Measurements from ENCODE around the gene NUS1. TPM values are rescaled to one million over a fixed set of nuclear protein-coding genes. Genes with fewer than 3 reads are reported as not detected.

NUS1 gene
- total and polyA plus RNA-seq, 2 of the 13 experiments (the other 11 are each of a cell fraction or from before 2014, with no cell fraction given): 18.3 to 18.6 TPM

- no peak for TF ChIP-seq DBP (CRISPR knock-in tag; IDR thresholded peaks at IDR 0.05; ENCODE audit: not compliant biosample characterization)
- TF ChIP-seq ZNF274 (CRISPR knock-in tag; IDR thresholded peaks at IDR 0.05): peak; percentile 51
- TF ChIP-seq ZNF614 (CRISPR knock-in tag; IDR thresholded peaks at IDR 0.05; ENCODE audit: borderline replicate concordance): peak; percentile 93; the same call in 1 of the 2 replicates
- no peak for TF ChIP-seq ZFP82 (CRISPR knock-in tag; IDR thresholded peaks at IDR 0.05; ENCODE audit: borderline replicate concordance)
- peak; percentile 99 for TF ChIP-seq ZNF574 (CRISPR knock-in tag; IDR thresholded peaks at IDR 0.05)
- peak; percentile 96 for TF ChIP-seq DMAP1 (CRISPR knock-in tag; IDR thresholded peaks at IDR 0.05)
- TF ChIP-seq MTA1 (CRISPR knock-in tag; IDR thresholded peaks at IDR 0.05; ENCODE audit: borderline replicate concordance): 0 out of 2 replicates have a peak, but pooled peaks have one; percentile 52
- no peak for TF ChIP-seq ZNF530 (CRISPR knock-in tag; IDR thresholded peaks at IDR 0.05; ENCODE audit: low read depth)
- no peak for TF ChIP-seq ZC3H4 (CRISPR knock-in tag; IDR thresholded peaks at IDR 0.05; ENCODE audit: borderline replicate concordance)
- peak; percentile 83 for TF ChIP-seq DRAP1 (CRISPR knock-in tag; IDR thresholded peaks at IDR 0.05)
- TF ChIP-seq, protein P1, sequence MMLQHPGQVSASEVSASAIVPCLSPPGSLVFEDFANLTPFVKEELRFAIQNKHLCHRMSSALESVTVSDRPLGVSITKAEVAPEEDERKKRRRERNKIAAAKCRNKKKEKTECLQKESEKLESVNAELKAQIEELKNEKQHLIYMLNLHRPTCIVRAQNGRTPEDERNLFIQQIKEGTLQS (CRISPR knock-in tag; IDR thresholded peaks at IDR 0.05): peak; percentile 71
- no peak for TF ChIP-seq TFE3 (CRISPR knock-in tag; IDR thresholded peaks at IDR 0.05)
- TF ChIP-seq, protein P2, sequence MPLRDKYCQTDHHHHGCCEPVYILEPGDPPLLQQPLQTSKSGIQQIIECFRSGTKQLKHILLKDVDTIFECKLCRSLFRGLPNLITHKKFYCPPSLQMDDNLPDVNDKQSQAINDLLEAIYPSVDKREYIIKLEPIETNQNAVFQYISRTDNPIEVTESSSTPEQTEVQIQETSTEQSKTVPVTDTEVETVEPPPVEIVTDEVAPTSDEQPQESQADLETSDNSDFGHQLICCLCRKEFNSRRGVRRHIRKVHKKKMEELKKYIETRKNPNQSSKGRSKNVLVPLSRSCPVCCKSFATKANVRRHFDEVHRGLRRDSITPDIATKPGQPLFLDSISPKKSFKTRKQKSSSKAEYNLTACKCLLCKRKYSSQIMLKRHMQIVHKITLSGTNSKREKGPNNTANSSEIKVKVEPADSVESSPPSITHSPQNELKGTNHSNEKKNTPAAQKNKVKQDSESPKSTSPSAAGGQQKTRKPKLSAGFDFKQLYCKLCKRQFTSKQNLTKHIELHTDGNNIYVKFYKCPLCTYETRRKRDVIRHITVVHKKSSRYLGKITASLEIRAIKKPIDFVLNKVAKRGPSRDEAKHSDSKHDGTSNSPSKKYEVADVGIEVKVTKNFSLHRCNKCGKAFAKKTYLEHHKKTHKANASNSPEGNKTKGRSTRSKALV (CRISPR knock-in tag; IDR thresholded peaks at IDR 0.05): no peak
- TF ChIP-seq, protein P3, sequence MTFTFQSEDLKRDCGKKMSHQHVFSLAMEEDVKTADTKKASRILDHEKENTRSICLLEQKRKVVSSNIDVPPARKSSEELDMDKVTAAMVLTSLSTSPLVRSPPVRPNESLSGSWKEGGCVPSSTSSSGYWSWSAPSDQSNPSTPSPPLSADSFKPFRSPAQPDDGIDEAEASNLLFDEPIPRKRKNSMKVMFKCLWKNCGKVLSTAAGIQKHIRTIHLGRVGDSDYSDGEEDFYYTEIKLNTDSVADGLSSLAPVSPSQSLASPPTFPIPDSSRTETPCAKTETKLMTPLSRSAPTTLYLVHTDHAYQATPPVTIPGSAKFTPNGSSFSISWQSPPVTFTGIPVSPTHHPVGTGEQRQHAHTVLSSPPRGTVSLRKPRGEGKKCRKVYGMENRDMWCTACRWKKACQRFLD (CRISPR knock-in tag; IDR thresholded peaks at IDR 0.05; ENCODE audit: borderline replicate concordance): no peak
- no peak; the same call in 1 of the 2 replicates for TF ChIP-seq PLSCR1 (CRISPR knock-in tag; IDR thresholded peaks at IDR 0.05; ENCODE audit: borderline replicate concordance)
Observed at GRCh38 chr6:117674991-117675657, at the start of gene NUS1 (continued).

All from HepG2 (cell line).